OCI-LY7 (cell line): ENCODE data around the gene ZIM2.

ENCODE experiments used
- CTCF ChIP-seq: fragments of 200-600 bp; sonication (generic); conservative IDR thresholded peaks from 2 replicates; pipeline ENCODE4 v1.5.1; 2014; ENCODE audit warnings: mild to moderate bottlenecking, antibody characterized with exemption, low read length, moderate library complexity, mixed read lengths
- EZH2phosphoT487 ChIP-seq: fragments of 200-600 bp; sonication (generic); IDR thresholded peaks from 2 replicates; pipeline ENCODE4 v1.6.1; 2018; ENCODE audit warnings: low read depth, borderline replicate concordance, mild to moderate bottlenecking, mixed run types, antibody characterized with exemption, low read length, moderate library complexity, mixed read lengths

- no peak for TF ChIP-seq CTCF
- no peak for TF ChIP-seq EZH2phosphoT487
Measured at GRCh38 chr19:56868446-56868845, 27.9 kb upstream of the ZIM2 start.
